ENCODE results near the gene RAPGEF3. TPM values are rescaled to one million over a fixed set of nuclear protein-coding genes. Genes with fewer than 3 reads are reported as not detected.

Gene RAPGEF3
- total RNA-seq, 2 donors from 2014 or later, result 11.4 to 19.6 TPM

GRCh38 chr12:47778881-47779280 lies 20.2 kb upstream of the RAPGEF3 start:
- Histone ChIP-seq H3K27ac (ENCODE audit: low read depth, low read length) (no peak overlapping the region), H3K36me3 (ENCODE audit: control insufficient read depth, insufficient read depth, low read length) (peaks cover 14% of the 10 kb centered on the region), H3K9me3 (ENCODE audit: control insufficient read depth, low read length) (no peaks in the 10 kb centered on the region), H3K4me1 (ENCODE audit: control insufficient read depth, insufficient read depth, low read length) (no peaks in the 10 kb centered on the region), H3K9ac (ENCODE audit: extremely low read depth, low read length, poor library complexity, severe bottlenecking) (no peak overlapping the region), H3K27me3 (ENCODE audit: control insufficient read depth, insufficient read depth, low read length, poor library complexity, severe bottlenecking) (peaks cover 4% of the 10 kb centered on the region), H3K4me3 (ENCODE audit: low read length) (no peak overlapping the region)
- TF ChIP-seq CTCF (conservative IDR thresholded peaks at IDR 0.05), result no peak
- Mint-ChIP-seq H3K9me3 (no peaks in the 10 kb centered on the region), H3K4me3 (no peak overlapping the region), H3K36me3 (ENCODE audit: low read depth) (peaks cover 12% of the 10 kb centered on the region), H3K4me1 (peaks cover 11% of the 10 kb centered on the region), H3K27ac (no peak overlapping the region), H3K27me3 (ENCODE audit: insufficient read depth) (peaks cover 12% of the 10 kb centered on the region)
- no peak for DNase-seq
- 46 to 65% methylated on average over 4 to 14 of the region's 14 CpGs for WGBS, 2 experiments (ENCODE audit: insufficient coverage in 1 of 2, insufficient read length in 1 of 2)

- H3K27me3 Mint-ChIP-seq (ENCODE audit: insufficient read depth), result peaks cover 15% of the 10 kb centered on the region
- no peak overlapping the region for H3K27ac ChIP-seq (ENCODE audit: low read depth, low read length)
- TF ChIP-seq CTCF (conservative IDR thresholded peaks at IDR 0.05), result no peak
- H3K9me3 Mint-ChIP-seq, result no peaks in the 10 kb centered on the region
- peaks cover 7% of the 10 kb centered on the region for H3K27me3 ChIP-seq (ENCODE audit: control insufficient read depth, insufficient read depth, low read length, poor library complexity, severe bottlenecking)
- peaks cover 12% of the 10 kb centered on the region for H3K36me3 ChIP-seq (ENCODE audit: control insufficient read depth, insufficient read depth, low read length)
- no peak overlapping the region for H3K9ac ChIP-seq (ENCODE audit: extremely low read depth, low read length, poor library complexity, severe bottlenecking)
- H3K4me1 Mint-ChIP-seq, result peaks cover 11% of the 10 kb centered on the region
- no peak overlapping the region for H3K27ac Mint-ChIP-seq
- H3K4me1 ChIP-seq (ENCODE audit: control insufficient read depth, insufficient read depth, low read length), result no peaks in the 10 kb centered on the region
- no peak for DNase-seq
- no peaks in the 10 kb centered on the region for H3K9me3 ChIP-seq (ENCODE audit: control insufficient read depth, low read length)
- H3K4me3 Mint-ChIP-seq, result no peak overlapping the region
- H3K36me3 Mint-ChIP-seq (ENCODE audit: low read depth), result peaks cover 6% of the 10 kb centered on the region
- no peak overlapping the region for H3K4me3 ChIP-seq (ENCODE audit: low read length)
- WGBS, 2 experiments (ENCODE audit: insufficient coverage in 1 of 2, insufficient read length in 1 of 2), result 93 to 97% methylated on average over 4 to 9 of the region's 9 CpGs
Observed at GRCh38 chr12:47777741-47778558, 19.3 kb upstream of the RAPGEF3 start.

GRCh38 chr12:47777151-47777550 lies 18.5 kb upstream of the RAPGEF3 start:
- H3K4me3 Mint-ChIP-seq, result no peak overlapping the region
- H3K4me1 Mint-ChIP-seq, result peaks cover 16% of the 10 kb centered on the region
- TF ChIP-seq CTCF (conservative IDR thresholded peaks at IDR 0.05), result no peak
- H3K27me3 ChIP-seq (ENCODE audit: control insufficient read depth, insufficient read depth, low read length, poor library complexity, severe bottlenecking), result peaks cover 7% of the 10 kb centered on the region
- DNase-seq, result no peak
- 100% methylated on average over 1 of the region's 1 CpG for WGBS, 2 experiments (ENCODE audit: insufficient coverage in 1 of 2, insufficient read length in 1 of 2)
- H3K27ac Mint-ChIP-seq, result peak overlapping the region; percentile 61
- no peaks in the 10 kb centered on the region for H3K9me3 ChIP-seq (ENCODE audit: control insufficient read depth, low read length)
- no peaks in the 10 kb centered on the region for H3K4me1 ChIP-seq (ENCODE audit: control insufficient read depth, insufficient read depth, low read length)
- no peak overlapping the region for H3K4me3 ChIP-seq (ENCODE audit: low read length)
- H3K9me3 Mint-ChIP-seq, result no peaks in the 10 kb centered on the region
- no peak overlapping the region for H3K27ac ChIP-seq (ENCODE audit: low read depth, low read length)
- H3K27me3 Mint-ChIP-seq (ENCODE audit: insufficient read depth), result peaks cover 15% of the 10 kb centered on the region
- no peak overlapping the region for H3K9ac ChIP-seq (ENCODE audit: extremely low read depth, low read length, poor library complexity, severe bottlenecking)
- H3K36me3 Mint-ChIP-seq (ENCODE audit: low read depth), result no peaks in the 10 kb centered on the region
- peaks cover 4% of the 10 kb centered on the region for H3K36me3 ChIP-seq (ENCODE audit: control insufficient read depth, insufficient read depth, low read length)

Data from endodermal cell (in vitro differentiated cells).